Ovary (tissue), 9 donors: ENCODE data around the gene GAMT. TPM values are rescaled to one million over a fixed set of nuclear protein-coding genes. Genes with fewer than 3 reads are reported as not detected.

Experiments used
- DNase-seq, 5 donors: peaks; one replicate each; pipeline ENCODE4 v3.0.0-alpha.2; 2019 to 2020
- H3K27ac ChIP-seq, 2 donors: fragments of 200-600 bp; one replicate each; pipeline versions ENCODE4 v1.5.1 to v1.8.0; 2019 to 2022
- H3K27me3 ChIP-seq: fragments of 200-600 bp; one replicate; pipeline ENCODE4 v1.8.0; 2022
- H3K36me3 ChIP-seq: fragments of 200-600 bp; sonication (generic); one replicate; pipeline ENCODE4 v1.5.1; 2019
- H3K4me1 ChIP-seq: one replicate; pipeline ENCODE4 v1.8.1; 2013; ENCODE audit warnings: mild to moderate bottlenecking, moderate library complexity; ENCODE audit not compliant: insufficient read depth
- H3K4me3 ChIP-seq: fragments of 200-600 bp; sonication (generic); one replicate; pipeline ENCODE4 v1.5.1; 2017
- H3K9me3 ChIP-seq, 2 donors: fragments of 200-600 bp in 1 of 2; sonication (generic) in 1 of 2; one replicate each; pipeline versions ENCODE4 v1.5.1 to v1.8.1; 2013 to 2019; ENCODE audit warnings: mild to moderate bottlenecking in 1 of 2, moderate library complexity in 1 of 2
- CTCF ChIP-seq, 3 donors: fragments of 450-650 bp in 2 of 3; fragments of 200-600 bp in 1 of 3; IDR thresholded peaks; one replicate each; pipeline versions ENCODE4 v1.5.1 to v1.8.0; 2016 to 2022; ENCODE audit warnings: antibody characterized with exemption in 3 of 3, mild to moderate bottlenecking in 1 of 3
- EP300 ChIP-seq: sonication (generic); formaldehyde crosslinking; IDR thresholded peaks from one replicate; pipeline ENCODE4 v1.6.1; 2017; ENCODE audit warnings: antibody characterized with exemption
- POLR2A ChIP-seq: fragments of 450-650 bp; IDR thresholded peaks from one replicate; pipeline ENCODE4 v1.6.1; 2017; ENCODE audit warnings: antibody characterized with exemption, mild to moderate bottlenecking, moderate library complexity
- WGBS, 3 donors: extraction: QIAGEN DNeasy Blood & Tissue Kit in 1 of 3; methylation state at CpG; one replicate each; pipeline versions ENCODE4 v1.1.5 to v1.1.7; 2013 to 2017; 5-methylcytosine and 5-hydroxymethylcytosine counted together
- intact Hi-C, 4 donors: fragments of 100-400 bp; cut with DNase I; formaldehyde crosslinking; loops; one replicate each; pipeline versions ENCODE4 v1.11.0 to v1.15.1; 2022 to 2023
- polyA plus RNA-seq, 2 donors: library from polyadenylated mRNA; stranded (reverse); fragments of 200-250 nt in 1 of 2; fragments of 350-450 nt in 1 of 2; fragmentation: Illumina TruSeq in 1 of 2; extraction: RNeasy Lipid Tissue Mini Kit (QIAGEN cat#74804) in 1 of 2; gene quantifications; one replicate each; pipeline ENCODE4 v1.2.3, GENCODE V29; 2013 to 2014
- total RNA-seq, 7 donors: library from RNA; depleted of rRNA in 2 of 7; stranded (reverse); fragments of >200 nt in 2 of 7; fragmentation: NEBNext Ultra II Directional in 3 of 7; extraction: Animal tissue kit (Norgen Biotek cat#: 25700) in 3 of 7; gene quantifications; one replicate each; pipeline versions ENCODE4 v1.1.0 to v1.2.4, GENCODE V29; 2016 to 2023
- donor health status: DM: no; HTN: no; CAD: no; lungs with moderate emphysema.
- donor health status: DM: no; HTN: no; CAD: no.
- donor health status: Bipolar disorder and iron deficiency.
- donor health status: DM: yes; HTN: yes; CAD: no.
- donor health status: DM: no; HTN: no; CAD: no.
- donor health status: DM: yes; HTN: yes; CAD: no.

GAMT gene
- total and polyA plus RNA-seq, 9 donors: 8.0 to 34.1 (median 17.0) TPM

- intact Hi-C loops: no loop called here
- Histone ChIP-seq H3K27me3 (no peaks in the 10 kb centered on the region), H3K27ac (no peak overlapping the region), H3K4me1 (no peaks in the 10 kb centered on the region), H3K36me3 (no peaks in the 10 kb centered on the region), H3K9me3 (no peaks in the 10 kb centered on the region), H3K4me3 (no peak overlapping the region)
- WGBS, 3 donors: 88 to 91% (median 89%) methylated on average over 42 of the region's 42 CpGs
- no peak for DNase-seq
- no peak for TF ChIP-seq CTCF (IDR thresholded peaks at IDR 0.05)
Measured at GRCh38 chr19:1390890-1391423, 10.4 kb downstream of the GAMT start.

GRCh38 chr19:1389033-1389940, 12.1 kb downstream of the GAMT start:
- H3K36me3 ChIP-seq: no peaks in the 10 kb centered on the region
- no peaks in the 10 kb centered on the region for H3K9me3 ChIP-seq
- H3K27me3 ChIP-seq: no peaks in the 10 kb centered on the region
- H3K4me1 ChIP-seq: no peaks in the 10 kb centered on the region
- intact Hi-C loops: loop anchor here in 1 of 4 donors (10.0 kb wide), 1 partner anchor 114 kb away; the partner anchor contains the start of gene FAM174C
- H3K27ac ChIP-seq: no peak overlapping the region
- H3K4me3 ChIP-seq: no peak overlapping the region
- TF ChIP-seq EP300 (no peak), POLR2A (no peak), CTCF (IDR thresholded peaks at IDR 0.05) (no peak)
- WGBS, 3 donors: 89 to 90% (median 90%) methylated on average over 39 of the region's 39 CpGs
- DNase-seq: no peak

- no peaks in the 10 kb centered on the region for H3K36me3 ChIP-seq
- H3K9me3 ChIP-seq: no peaks in the 10 kb centered on the region
- 92 to 94% (median 93%) methylated on average over 15 to 17 of the region's 17 CpGs for WGBS, 3 donors
- H3K4me1 ChIP-seq: no peaks in the 10 kb centered on the region
- intact Hi-C loops: loop anchor here in 1 of 4 donors (10.0 kb wide), 1 partner anchor 114 kb away; the partner anchor contains the start of gene FAM174C
- no peak overlapping the region for H3K27ac ChIP-seq
- TF ChIP-seq CTCF (IDR thresholded peaks at IDR 0.05): no peak
- TF ChIP-seq EP300: no peak
- TF ChIP-seq POLR2A: no peak
- no peak for DNase-seq
- no peak overlapping the region for H3K4me3 ChIP-seq
- H3K27me3 ChIP-seq: no peaks in the 10 kb centered on the region
Measured at GRCh38 chr19:1388637-1389026, 12.7 kb downstream of the GAMT start.

GRCh38 chr19:1387684-1388636, 13.4 kb downstream of the GAMT start:
- H3K9me3 ChIP-seq: no peaks in the 10 kb centered on the region
- peaks cover 2% of the 10 kb centered on the region for H3K4me1 ChIP-seq
- no peak for DNase-seq
- H3K27ac ChIP-seq: no peak overlapping the region
- TF ChIP-seq EP300 (no peak), CTCF (IDR thresholded peaks at IDR 0.05) (no peak), POLR2A (no peak)
- intact Hi-C loops: loop anchor here in 1 of 4 donors (10.0 kb wide), 1 partner anchor 113 kb away; the partner anchor contains the start of gene FAM174C
- WGBS, 3 donors: 82 to 88% (median 87%) methylated on average over 40 to 45 of the region's 45 CpGs
- no peaks in the 10 kb centered on the region for H3K27me3 ChIP-seq
- no peak overlapping the region for H3K4me3 ChIP-seq
- no peaks in the 10 kb centered on the region for H3K36me3 ChIP-seq
